PC-3 (cell line): Measurements from ENCODE around the gene MAMDC2. TPM values are rescaled to one million over a fixed set of nuclear protein-coding genes. Genes with fewer than 3 reads are reported as not detected.
"Not testable (repeated sequence)": the region's sequence is repeated elsewhere in the genome, so short reads cannot be mapped to it uniquely, and the experiment has no call there.

Experiments
- ATAC-seq: fragments of 200-7000 bp; cut with Tn5 transposase; 2 replicates; pipeline ENCODE4 v1.9.1; 2020; ENCODE audit warnings: mild to moderate bottlenecking, moderate library complexity
- BruUV-seq: library from RNA; stranded (reverse); fragments of 400-500 nt; replicated peaks from 2 replicates; lab custom pipeline; 2021; lab: Mats Ljungman, UMichigan
- CTCF ChIA-PET: fragments of 300-600 bp; sonication (Branson Sonifier 250); formaldehyde crosslinking; loops from one replicate; lab custom pipeline; 2022; ENCODE audit warnings: antibody characterized with exemption; lab: Charles Lee
- POLR2A ChIA-PET: fragments of 300-600 bp; sonication (Branson Sonifier 250); formaldehyde crosslinking; loops from one replicate; lab custom pipeline; 2022; ENCODE audit warnings: antibody characterized with exemption; ENCODE audit not compliant: unreplicated experiment; lab: Charles Lee
- DNase-seq: peaks from one replicate; pipeline ENCODE4 v3.0.0-alpha.2; 2015
- H2AFZ ChIP-seq: fragments of 300-600 bp; sonication (generic); 2 replicates; pipeline ENCODE4 v1.6.0; 2016; ENCODE audit warnings: antibody characterized with exemption, low read length
- H3F3A ChIP-seq: fragments of 300-600 bp; sonication (generic); one replicate; pipeline ENCODE4 v1.6.0; 2017; ENCODE audit warnings: antibody characterized with exemption, low read length, control low read depth, mild to moderate bottlenecking; ENCODE audit not compliant: unreplicated experiment
- H3K27ac ChIP-seq: fragments of 300-600 bp; sonication (generic); 2 replicates; pipeline ENCODE4 v1.5.1; 2016; ENCODE audit warnings: mild to moderate bottlenecking, low read length
- H3K27me3 ChIP-seq: fragments of 300-600 bp; sonication (generic); 2 replicates; pipeline ENCODE4 v1.6.1; 2016; ENCODE audit warnings: low read length, mixed read lengths
- H3K36me3 ChIP-seq: fragments of 300-600 bp; sonication (generic); 2 replicates; pipeline ENCODE4 v1.6.1; 2016; ENCODE audit warnings: low read depth, mixed run types, low read length, mixed read lengths
- H3K4me1 ChIP-seq: fragments of 300-600 bp; sonication (generic); 2 replicates; pipeline ENCODE4 v1.5.1; 2016; ENCODE audit warnings: low read length; ENCODE audit not compliant: insufficient read depth
- H3K4me2 ChIP-seq: fragments of 300-600 bp; sonication (generic); 2 replicates; pipeline ENCODE4 v1.6.0; 2016; ENCODE audit warnings: low read length
- H3K4me3 ChIP-seq: fragments of 300-600 bp; sonication (generic); 2 replicates; pipeline ENCODE4 v1.5.1; 2016; ENCODE audit warnings: mild to moderate bottlenecking, low read length, mixed read lengths
- H3K79me2 ChIP-seq: fragments of 300-600 bp; sonication (generic); 2 replicates; pipeline ENCODE4 v1.6.1; 2017; ENCODE audit warnings: low read length, mixed read lengths
- H3K9ac ChIP-seq: fragments of 300-600 bp; sonication (generic); 2 replicates; pipeline ENCODE4 v1.6.0; 2016; ENCODE audit warnings: mild to moderate bottlenecking, low read length
- H3K9me2 ChIP-seq: fragments of 300-600 bp; sonication (generic); replicated peaks from 2 replicates; pipeline ENCODE4 v1.6.1; 2016; ENCODE audit warnings: mixed run types, low read length, mixed read lengths
- H3K9me3 ChIP-seq: fragments of 300-600 bp; sonication (generic); 2 replicates; pipeline ENCODE4 v1.6.1; 2016; ENCODE audit warnings: low read length, mixed read lengths
- H4K20me1 ChIP-seq: fragments of 300-600 bp; sonication (generic); 2 replicates; pipeline ENCODE4 v1.6.1; 2016; ENCODE audit warnings: low read length, mixed read lengths
- CTCF ChIP-seq: fragments of 300-600 bp; sonication (generic); conservative IDR thresholded peaks from 2 replicates; pipeline ENCODE4 v1.5.1; 2017; ENCODE audit warnings: antibody characterized with exemption, low read depth, mild to moderate bottlenecking, low read length
- EZH2 ChIP-seq: fragments of 300-600 bp; sonication (generic); IDR thresholded peaks from one replicate; pipeline ENCODE4 v1.6.1; 2017; ENCODE audit warnings: antibody characterized with exemption, mild to moderate bottlenecking, low read length; ENCODE audit not compliant: unreplicated experiment
- EZH2phosphoT487 ChIP-seq: fragments of 300-600 bp; sonication (generic); IDR thresholded peaks from 2 replicates; pipeline ENCODE4 v1.6.1; 2018; ENCODE audit warnings: mild to moderate bottlenecking, antibody characterized with exemption, low read length, borderline replicate concordance
- intact Hi-C: fragments of 100-400 bp; cut with micrococcal nuclease; formaldehyde crosslinking; loops from 2 replicates; pipeline ENCODE4 v1.9.0; 2023
- total RNA-seq: library from RNA; depleted of rRNA; stranded (reverse); fragments of >200 nt; gene quantifications from 2 replicates; pipeline ENCODE4 v1.2.3, GENCODE V29; 2014

The MAMDC2 gene
- total RNA-seq, 1 experiment from 2014 or later = not detected

- TF ChIP-seq CTCF (no peak), EZH2phosphoT487 (no peak), EZH2 (no peak)
- no peaks in the 10 kb centered on the region for H4K20me1 ChIP-seq
- no peaks in the 10 kb centered on the region for H3K27me3 ChIP-seq
- H3F3A ChIP-seq = no peaks in the 10 kb centered on the region
- H3K9me3 ChIP-seq = no peaks in the 10 kb centered on the region
- no peaks in the 10 kb centered on the region for H3K9me2 ChIP-seq
- DNase-seq (no peak), ATAC-seq (no peak)
- BruUV-seq = no TSS peak
- H3K36me3 ChIP-seq = no peaks in the 10 kb centered on the region
- no peak overlapping the region for H3K4me3 ChIP-seq
- no peak overlapping the region for H2AFZ ChIP-seq
- H3K79me2 ChIP-seq = no peaks in the 10 kb centered on the region
- CTCF ChIA-PET = no interaction called here
- intact Hi-C loops = loop anchor here (1.0 to 5.0 kb wide), 2 partner anchors 117 to 257 kb away; no protein-coding TSS in a partner anchor
- no peaks in the 10 kb centered on the region for H3K4me1 ChIP-seq
- H3K4me2 ChIP-seq = no peak overlapping the region
- POLR2A ChIA-PET = no interaction called here
- H3K9ac ChIP-seq = no peak overlapping the region
- no peak overlapping the region for H3K27ac ChIP-seq
Measured at GRCh38 chr9:70229026-70229425, 185.4 kb downstream of the MAMDC2 start.

DNA sequence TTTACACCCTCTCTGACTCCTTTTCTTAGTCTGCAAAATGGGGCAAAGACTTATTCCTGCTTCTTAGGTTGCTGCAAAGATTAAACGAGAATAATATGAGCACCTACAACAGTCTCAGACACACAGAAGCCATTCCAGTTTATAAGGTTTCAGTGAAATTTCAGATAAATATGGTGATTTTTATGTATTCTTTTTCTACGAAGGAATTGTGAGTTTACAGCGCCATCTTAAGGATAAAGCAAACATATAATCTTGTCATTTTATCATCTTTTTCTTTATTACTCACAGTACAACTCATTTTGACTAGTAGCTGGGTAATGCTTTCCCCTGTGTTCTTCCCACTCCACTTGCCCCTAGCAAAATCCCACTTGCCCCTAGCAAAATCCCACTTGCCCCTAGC lies 185.9 kb downstream of the MAMDC2 start:
- Histone ChIP-seq H3K27ac (no peak overlapping the region), H3K4me3 (no peak overlapping the region), H3K27me3 (no peaks in the 10 kb centered on the region), H3K9ac (no peak overlapping the region), H3K36me3 (no peaks in the 10 kb centered on the region), H4K20me1 (no peaks in the 10 kb centered on the region), H3F3A (no peaks in the 10 kb centered on the region), H3K4me1 (no peaks in the 10 kb centered on the region), H3K9me3 (no peaks in the 10 kb centered on the region), H2AFZ (no peak overlapping the region), H3K4me2 (no peak overlapping the region), H3K79me2 (no peaks in the 10 kb centered on the region), H3K9me2 (no peaks in the 10 kb centered on the region)
- peak; percentile 59 for TF ChIP-seq CTCF
- no peak for TF ChIP-seq EZH2phosphoT487
- TF ChIP-seq EZH2 = no peak
- DNase-seq (peak; percentile 52), ATAC-seq (no peak)
- ChIA-PET POLR2A (no interaction called here), CTCF (interaction anchor here (0.7 to 1.0 kb wide), 2 partner anchors 118 to 258 kb away, joined by 3 to 4 read pairs; no protein-coding TSS in a partner anchor)
- BruUV-seq = no TSS peak
- intact Hi-C loops = loop anchor here (1.0 to 5.0 kb wide), 2 partner anchors 117 to 257 kb away; no protein-coding TSS in a partner anchor

- H3K4me2 ChIP-seq = no peak overlapping the region
- intact Hi-C loops = no loop called here
- no peaks in the 10 kb centered on the region for H3K9me3 ChIP-seq
- no peaks in the 10 kb centered on the region for H4K20me1 ChIP-seq
- POLR2A ChIA-PET = no interaction called here
- H3K79me2 ChIP-seq = no peaks in the 10 kb centered on the region
- no peaks in the 10 kb centered on the region for H3F3A ChIP-seq
- no peak overlapping the region for H3K27ac ChIP-seq
- H3K4me1 ChIP-seq = no peaks in the 10 kb centered on the region
- no TSS peak for BruUV-seq
- no peaks in the 10 kb centered on the region for H3K36me3 ChIP-seq
- no peak overlapping the region for H3K9ac ChIP-seq
- no peak overlapping the region for H2AFZ ChIP-seq
- H3K4me3 ChIP-seq = no peak overlapping the region
- H3K9me2 ChIP-seq = no peaks in the 10 kb centered on the region
- DNase-seq = no peak
- CTCF ChIA-PET = no interaction called here
- no peaks in the 10 kb centered on the region for H3K27me3 ChIP-seq
- ATAC-seq = no peak
- no peak for TF ChIP-seq EZH2phosphoT487
- no peak for TF ChIP-seq EZH2
- no peak for TF ChIP-seq CTCF
Measured at GRCh38 chr9:70232476-70232875, 188.8 kb downstream of the MAMDC2 start.

- H3K27me3 ChIP-seq, H3K79me2 ChIP-seq, H3K4me1 ChIP-seq, H3K4me2 ChIP-seq, H2AFZ ChIP-seq, CTCF ChIA-PET, H4K20me1 ChIP-seq, intact Hi-C loops, DNase-seq, POLR2A ChIA-PET, BruUV-seq, H3K4me3 ChIP-seq, H3K9me2 ChIP-seq, H3K9ac ChIP-seq, H3K36me3 ChIP-seq, H3K27ac ChIP-seq, H3F3A ChIP-seq, ATAC-seq, H3K9me3 ChIP-seq: not testable (repeated sequence)
Measured at GRCh38 chr9:70234208-70234607, 190.6 kb downstream of the MAMDC2 start.
